Neural progenitor cell (in vitro differentiated cells): ENCODE measurements around the gene GGT6. TPM values are rescaled to one million over a fixed set of nuclear protein-coding genes. Genes with fewer than 3 reads are reported as not detected.

Experiments
- DNase-seq: peaks from one replicate; pipeline ENCODE4 v3.0.0-alpha.2; 2016; ENCODE audit warnings: low spot score
- H2AFZ ChIP-seq: fragments of 200-600 bp; sonication (generic); replicated peaks from 2 replicates; pipeline ENCODE4 v1.6.1; 2016; ENCODE audit warnings: antibody characterized with exemption
- H3F3A ChIP-seq: fragments of 200-600 bp; sonication (generic); 2 replicates; pipeline ENCODE4 v1.6.1; 2016; ENCODE audit warnings: antibody characterized with exemption, low read depth
- H3K27ac ChIP-seq: fragments of 200-600 bp; sonication (generic); 2 replicates; pipeline ENCODE4 v1.5.1; 2016; ENCODE audit warnings: mild to moderate bottlenecking
- H3K27me3 ChIP-seq: fragments of 200-600 bp; sonication (generic); 2 replicates; pipeline ENCODE4 v1.6.1; 2016; ENCODE audit warnings: mild to moderate bottlenecking, moderate library complexity
- H3K36me3 ChIP-seq: fragments of 200-600 bp; sonication (generic); 2 replicates; pipeline ENCODE4 v1.5.1; 2016
- H3K4me1 ChIP-seq: fragments of 200-600 bp; sonication (generic); 2 replicates; pipeline ENCODE4 v1.6.1; 2016; ENCODE audit warnings: mixed run types
- H3K4me2 ChIP-seq: fragments of 200-600 bp; sonication (generic); 2 replicates; pipeline ENCODE4 v1.6.1; 2016
- H3K4me3 ChIP-seq: fragments of 200-600 bp; sonication (generic); 2 replicates; pipeline ENCODE4 v1.5.1; 2016
- H3K79me2 ChIP-seq: fragments of 200-600 bp; sonication (generic); 2 replicates; pipeline ENCODE4 v1.6.1; 2016; ENCODE audit warnings: low read depth
- H3K9ac ChIP-seq: fragments of 200-600 bp; sonication (generic); 2 replicates; pipeline ENCODE4 v1.6.1; 2016
- H3K9me3 ChIP-seq: fragments of 200-600 bp; sonication (generic); 2 replicates; pipeline ENCODE4 v1.5.1; 2016; ENCODE audit warnings: low read depth
- H4K20me1 ChIP-seq: fragments of 200-600 bp; sonication (generic); 2 replicates; pipeline ENCODE4 v1.6.1; 2016; ENCODE audit warnings: low read depth
- H3K27ac Mint-ChIP-seq: 3 replicates; pipeline ENCODE4 v1.8.0; 2021; ENCODE audit warnings: mixed read lengths
- H3K27me3 Mint-ChIP-seq: 2 replicates; pipeline ENCODE4 v1.8.0; 2022; ENCODE audit warnings: low read depth, mild to moderate bottlenecking, inconsistent platforms, moderate library complexity, mixed read lengths; ENCODE audit not compliant: insufficient read depth
- H3K36me3 Mint-ChIP-seq: 3 replicates; pipeline ENCODE4 v1.8.0; 2021; ENCODE audit warnings: mixed read lengths
- H3K4me1 Mint-ChIP-seq: 3 replicates; pipeline ENCODE4 v1.8.0; 2021; ENCODE audit warnings: mixed read lengths
- H3K4me3 Mint-ChIP-seq: 3 replicates; pipeline ENCODE4 v1.8.0; 2021; ENCODE audit warnings: mild to moderate bottlenecking, moderate library complexity, mixed read lengths
- H3K9me3 Mint-ChIP-seq: 3 replicates; pipeline ENCODE4 v1.8.0; 2020; ENCODE audit warnings: mixed read lengths
- CTCF ChIP-seq: fragments of 200-600 bp; sonication (generic); IDR thresholded peaks from 2 replicates; pipeline ENCODE4 v1.5.1; 2017; ENCODE audit warnings: antibody characterized with exemption, mild to moderate bottlenecking
- EZH2 ChIP-seq: fragments of 200-600 bp; sonication (generic); IDR thresholded peaks from 2 replicates; pipeline ENCODE4 v1.6.1; 2017; ENCODE audit warnings: antibody characterized with exemption, mild to moderate bottlenecking, moderate library complexity
- EZH2phosphoT487 ChIP-seq: fragments of 200-600 bp; sonication (generic); IDR thresholded peaks from 2 replicates; pipeline ENCODE4 v1.6.1; 2017; ENCODE audit warnings: antibody characterized with exemption
- total RNA-seq: library from RNA; depleted of rRNA; stranded (reverse); fragments of >200 nt; gene quantifications from 2 replicates; pipeline ENCODE4 v1.2.3, GENCODE V29; 2015; ENCODE audit warnings: low replicate concordance

The GGT6 gene
- total RNA-seq, 1 donor from 2014 or later: not detected

GRCh38 chr17:4514206-4514605, 46.2 kb downstream of the GGT6 start:
- no peak overlapping the region for H3K9ac ChIP-seq
- peaks cover 6% of the 10 kb centered on the region for H3K27me3 Mint-ChIP-seq
- H3K4me2 ChIP-seq: no peak overlapping the region
- no peaks in the 10 kb centered on the region for H3K27me3 ChIP-seq
- H4K20me1 ChIP-seq: no peaks in the 10 kb centered on the region
- TF ChIP-seq EZH2phosphoT487 (no peak), EZH2 (no peak), CTCF (no peak)
- peaks cover 4% of the 10 kb centered on the region for H3K4me1 Mint-ChIP-seq
- H3K36me3 ChIP-seq: no peaks in the 10 kb centered on the region
- no peaks in the 10 kb centered on the region for H3K79me2 ChIP-seq
- peak; percentile 40 for DNase-seq
- no peak overlapping the region for H3K4me3 Mint-ChIP-seq
- H3K27ac Mint-ChIP-seq: no peak overlapping the region
- no peaks in the 10 kb centered on the region for H3K9me3 ChIP-seq
- H3K27ac ChIP-seq: no peak overlapping the region
- H3F3A ChIP-seq: no peaks in the 10 kb centered on the region
- no peak overlapping the region for H2AFZ ChIP-seq
- no peaks in the 10 kb centered on the region for H3K36me3 Mint-ChIP-seq
- no peak overlapping the region for H3K4me3 ChIP-seq
- H3K9me3 Mint-ChIP-seq: no peaks in the 10 kb centered on the region
- H3K4me1 ChIP-seq: peaks cover 13% of the 10 kb centered on the region

- no peaks in the 10 kb centered on the region for H3K36me3 Mint-ChIP-seq
- Histone ChIP-seq H2AFZ (no peak overlapping the region), H3F3A (no peaks in the 10 kb centered on the region), H3K9ac (no peak overlapping the region), H3K27ac (no peak overlapping the region), H3K4me1 (peaks cover 11% of the 10 kb centered on the region), H3K27me3 (no peaks in the 10 kb centered on the region), H4K20me1 (no peaks in the 10 kb centered on the region), H3K36me3 (no peaks in the 10 kb centered on the region), H3K79me2 (no peaks in the 10 kb centered on the region), H3K4me3 (no peak overlapping the region), H3K9me3 (no peaks in the 10 kb centered on the region), H3K4me2 (no peak overlapping the region)
- TF ChIP-seq EZH2phosphoT487 (no peak), CTCF (no peak), EZH2 (no peak)
- peaks cover 11% of the 10 kb centered on the region for H3K27me3 Mint-ChIP-seq
- H3K4me1 Mint-ChIP-seq: peaks cover 4% of the 10 kb centered on the region
- no peak overlapping the region for H3K4me3 Mint-ChIP-seq
- no peak for DNase-seq
- H3K9me3 Mint-ChIP-seq: no peaks in the 10 kb centered on the region
- peak overlapping the region; percentile 25 for H3K27ac Mint-ChIP-seq
These were observed 47.0 kb downstream of the GGT6 start for GRCh38 chr17:4513113-4514032.

GRCh38 chr17:4512156-4513112, 47.9 kb downstream of the GGT6 start:
- no peaks in the 10 kb centered on the region for H3K9me3 Mint-ChIP-seq
- Histone ChIP-seq H3K27ac (no peak overlapping the region), H3F3A (no peaks in the 10 kb centered on the region), H3K4me1 (peaks cover 11% of the 10 kb centered on the region), H3K36me3 (no peaks in the 10 kb centered on the region), H3K9ac (no peak overlapping the region), H3K4me3 (no peak overlapping the region), H3K4me2 (no peak overlapping the region), H3K9me3 (no peaks in the 10 kb centered on the region), H2AFZ (no peak overlapping the region), H4K20me1 (no peaks in the 10 kb centered on the region), H3K27me3 (no peaks in the 10 kb centered on the region), H3K79me2 (no peaks in the 10 kb centered on the region)
- TF ChIP-seq EZH2phosphoT487 (no peak), CTCF (no peak), EZH2 (no peak)
- peaks cover 2% of the 10 kb centered on the region for H3K4me1 Mint-ChIP-seq
- no peak overlapping the region for H3K4me3 Mint-ChIP-seq
- no peak for DNase-seq
- peaks cover 12% of the 10 kb centered on the region for H3K27me3 Mint-ChIP-seq
- H3K36me3 Mint-ChIP-seq: no peaks in the 10 kb centered on the region
- H3K27ac Mint-ChIP-seq: no peak overlapping the region
